Heart right ventricle (tissue), 16 donors: ENCODE results near the gene PTTG1IP. TPM values are rescaled to one million over a fixed set of nuclear protein-coding genes. Genes with fewer than 3 reads are reported as not detected.

Experiments
- ATAC-seq, 8 donors: fragments of 200-7000 bp; cut with Tn5 transposase; one replicate each; pipeline ENCODE4 v1.9.1; 2020; ENCODE audit warnings: mild to moderate bottlenecking in 8 of 8, moderate library complexity in 8 of 8, moderate number of reproducible peaks in 1 of 8
- DNase-seq, 2 donors: peaks; one replicate each; pipeline ENCODE4 v3.0.0-alpha.2; 2020
- H3K27ac ChIP-seq, 10 donors: fragments of 200-600 bp; sonication (generic) in 2 of 10; one replicate each; pipeline versions ENCODE4 v1.5.0 to v1.8.0; 2020 to 2022; ENCODE audit warnings: mild to moderate bottlenecking in 3 of 10
- H3K27me3 ChIP-seq, 7 donors: fragments of 200-600 bp; one replicate each; pipeline ENCODE4 v1.8.0; 2021 to 2022; ENCODE audit warnings: mild to moderate bottlenecking in 2 of 7
- H3K36me3 ChIP-seq, 9 donors: fragments of 200-600 bp; sonication (generic) in 1 of 9; one replicate each; pipeline versions ENCODE4 v1.5.0 to v1.8.0; 2020 to 2022; ENCODE audit warnings: mild to moderate bottlenecking in 2 of 9
- H3K4me1 ChIP-seq, 9 donors: fragments of 200-600 bp; sonication (generic) in 1 of 9; one replicate each; pipeline versions ENCODE4 v1.5.0 to v1.8.0; 2020 to 2022; ENCODE audit warnings: mild to moderate bottlenecking in 4 of 9
- H3K4me3 ChIP-seq, 10 donors: fragments of 200-600 bp; sonication (generic) in 2 of 10; one replicate each; pipeline versions ENCODE4 v1.5.0 to v1.8.0; 2020 to 2022; ENCODE audit warnings: mild to moderate bottlenecking in 7 of 10, moderate library complexity in 2 of 10
- H3K9me3 ChIP-seq, 11 donors: fragments of 200-600 bp in 10 of 11; sonication (generic) in 2 of 11; one replicate each; pipeline versions ENCODE4 v1.5.0 to v1.8.0; 2013 to 2022; ENCODE audit warnings: mild to moderate bottlenecking in 2 of 11, control low read depth in 1 of 11, moderate library complexity in 1 of 11
- CTCF ChIP-seq, 9 donors: fragments of 200-600 bp; sonication (generic) in 2 of 9; IDR thresholded peaks; one replicate each; pipeline versions ENCODE4 v1.5.0 to v1.8.0; 2021 to 2022; ENCODE audit warnings: antibody characterized with exemption in 9 of 9, mild to moderate bottlenecking in 5 of 9, moderate library complexity in 1 of 9
- WGBS, 2 donors: extraction: QIAGEN DNeasy Blood & Tissue Kit; methylation state at CpG; one replicate each; pipeline ENCODE4 v1.1.7; 2013; ENCODE audit warnings: inconsistent platforms in 1 of 2; 5-methylcytosine and 5-hydroxymethylcytosine counted together
- intact Hi-C, 10 donors: fragments of 100-400 bp; cut with DNase I; formaldehyde crosslinking; loops; one replicate each; pipeline versions ENCODE4 v1.11.1 to v1.14.2; 2022
- polyA plus RNA-seq, 2 donors: library from polyadenylated mRNA; stranded (reverse); fragments of 200-250 nt; gene quantifications; one replicate each; pipeline ENCODE4 v1.2.3, GENCODE V29; 2013
- total RNA-seq, 10 donors: library from RNA; stranded (reverse); fragmentation: NEBNext Ultra II Directional in 3 of 10; extraction: Animal tissue kit (Norgen Biotek cat#: 25700) in 3 of 10; gene quantifications; one replicate each; pipeline versions ENCODE4 v1.2.1 to v1.2.4, GENCODE V29; 2021 to 2023
- donor health status: Arrhythmogenic right ventricular cardiomyopathy.
- donor health status: ischemic (EF 13 %, LVEDD 7.1; RV severe dilation, severe dysfunction).
- donor health status: healthy with polysubstance abuse.
- donor health status: DM: no; HTN: yes; CAD: no.
- donor health status: DM: no; HTN: no; CAD: no.
- donor health status: ischemic (EF 25% LVEDD 6.9; RV normal size, moderate dysfunction).
- donor health status: ischemic (EF 25% LVEDD 5.7; RV mildly dilated, moderate dysfunction).
- donor health status: healthy.
- donor health status: DM: yes; HTN: yes; CAD: no.
- donor health status: Ischemic cardiomyopathy.
- donor health status: ischemic (EF 35%, LVEDD 5.7; RV mildly dilated, moderate dysfunction).
- donor health status: nonischemic (EF 11% LVEDD 7.7; RV severe dilation, severe dysfunction).
- donor health status: DM: yes; HTN: yes; CAD: no.
- donor health status: PGD.
- donor health status: ischemic (EF 29% LVEDD 5.4; RV normal size, mild dysfunction).
- donor health status: nonischemic (EF 23%, LVEDD 6.1; RV moderate dilation, normal function).

PTTG1IP gene
- total and polyA plus RNA-seq, 12 donors = 109 to 188 (median 148) TPM

DNA sequence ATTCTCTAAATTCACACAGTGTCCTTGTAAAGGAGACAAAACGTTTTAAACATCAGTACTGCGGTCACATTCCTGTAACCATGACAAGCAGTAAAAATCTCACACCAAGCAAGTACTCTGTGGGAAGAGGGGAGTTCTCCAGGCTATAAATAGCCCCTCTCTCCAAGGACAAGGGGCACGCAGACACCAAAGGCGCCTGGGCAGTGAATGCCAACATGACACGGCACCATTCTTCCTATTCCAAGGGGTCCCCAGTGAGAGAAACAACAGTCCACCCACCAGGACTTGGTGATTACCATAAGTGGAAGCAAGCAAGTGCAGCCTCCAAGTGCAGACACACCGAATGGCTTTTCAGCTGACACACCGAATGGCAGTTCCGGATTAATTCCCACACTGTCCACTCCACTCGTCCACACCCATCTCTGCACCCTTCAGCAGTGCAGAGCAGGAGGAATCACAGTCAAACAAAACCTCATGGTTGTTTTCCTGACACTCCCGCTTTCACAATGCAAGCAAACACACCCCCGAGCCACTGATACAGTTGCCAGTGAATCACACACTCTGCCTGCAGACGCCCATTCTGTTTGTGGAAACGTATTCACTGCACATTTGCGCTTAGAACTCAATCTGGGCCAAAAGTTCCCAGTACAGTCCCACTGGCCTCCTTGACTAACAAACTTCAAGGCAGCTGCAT is 1.8 kb downstream of the PTTG1IP start:
- intact Hi-C loops = loop anchor here in 7 of 10 donors (2.0 to 10.0 kb wide), 6 partner anchors 25 to 263 kb away; partner anchors contain the start of genes SUMO3 (in 4 of the 7) and UBE2G2 (in 4 of the 7)
- 14 to 16% methylated on average over 14 of the region's 14 CpGs for WGBS, 2 donors
- peaks cover 0 to 11% (median 0%) of the 10 kb centered on the region in 9 donors for H3K36me3 ChIP-seq
- H3K4me1 ChIP-seq = peaks cover 17 to 88% (median 70%) of the 10 kb centered on the region in 9 donors
- peak overlapping the region in 9 of 10 donors; percentile 73 to 95 (median 87) for H3K4me3 ChIP-seq
- DNase-seq = peak in 1 of 2 donors; percentile 11
- no peaks in the 10 kb centered on the region for H3K27me3 ChIP-seq
- H3K9me3 ChIP-seq = no peaks in the 10 kb centered on the region
- no peak for TF ChIP-seq CTCF (IDR thresholded peaks at IDR 0.05)
- peak overlapping the region; percentile 83 to 99 (median 95) for H3K27ac ChIP-seq
- peak in 6 of 8 donors; percentile 2 to 35 (median 16) for ATAC-seq

DNA sequence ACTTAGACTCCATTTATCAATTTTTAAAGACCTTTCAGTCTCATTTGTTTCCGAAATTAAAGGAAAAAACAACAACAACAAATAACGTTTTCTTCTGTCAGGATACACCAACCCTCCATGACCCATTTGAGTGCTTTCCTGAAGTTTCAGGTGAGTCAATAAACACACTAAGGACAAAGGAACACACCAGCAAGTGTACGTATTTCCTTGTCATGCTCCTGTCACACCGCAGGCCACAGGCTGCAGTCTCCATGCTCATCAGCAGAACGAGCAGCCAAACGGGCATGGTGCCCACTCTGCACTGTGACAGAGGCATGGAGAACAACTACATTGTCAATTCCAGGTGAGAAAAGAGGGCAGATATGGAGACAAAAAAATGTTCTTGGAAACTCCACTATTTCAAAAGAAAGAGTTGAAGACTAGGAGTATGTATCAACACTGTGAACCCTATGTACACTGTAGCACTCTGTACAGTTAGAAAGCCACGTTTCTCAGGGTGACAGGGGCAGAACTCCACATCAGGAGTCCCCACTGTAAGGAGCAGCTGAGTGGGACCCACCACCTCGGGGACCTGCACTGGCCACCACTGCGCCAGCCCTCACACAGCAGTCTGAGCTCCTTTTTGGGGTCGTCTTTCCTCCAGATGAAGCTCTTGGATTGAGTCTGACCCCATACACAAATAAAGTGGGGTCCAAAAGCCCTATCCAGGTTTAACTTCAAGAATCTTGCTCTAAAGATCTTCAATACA is 2.6 kb downstream of the PTTG1IP start:
- peaks cover 19 to 84% (median 73%) of the 10 kb centered on the region in 9 donors for H3K4me1 ChIP-seq
- H3K27ac ChIP-seq = peak overlapping the region; percentile 83 to 99 (median 95)
- H3K4me3 ChIP-seq = peak overlapping the region in 8 of 10 donors; percentile 83 to 95 (median 87)
- intact Hi-C loops = loop anchor here in 7 of 10 donors (5.0 to 10.0 kb wide), 4 partner anchors 54 to 264 kb away; partner anchors contain the start of genes UBE2G2 (in 4 of the 7) and SUMO3 (in 3 of the 7)
- ATAC-seq (peak in 3 of 8 donors; percentile 20 to 40 (median 23)), DNase-seq (peak; percentile 68 to 71)
- no peaks in the 10 kb centered on the region for H3K9me3 ChIP-seq
- peaks cover 0 to 11% (median 0%) of the 10 kb centered on the region in 9 donors for H3K36me3 ChIP-seq
- no peak for TF ChIP-seq CTCF (IDR thresholded peaks at IDR 0.05)
- H3K27me3 ChIP-seq = no peaks in the 10 kb centered on the region
- 47 to 51% methylated on average over 10 of the region's 10 CpGs for WGBS, 2 donors

DNA sequence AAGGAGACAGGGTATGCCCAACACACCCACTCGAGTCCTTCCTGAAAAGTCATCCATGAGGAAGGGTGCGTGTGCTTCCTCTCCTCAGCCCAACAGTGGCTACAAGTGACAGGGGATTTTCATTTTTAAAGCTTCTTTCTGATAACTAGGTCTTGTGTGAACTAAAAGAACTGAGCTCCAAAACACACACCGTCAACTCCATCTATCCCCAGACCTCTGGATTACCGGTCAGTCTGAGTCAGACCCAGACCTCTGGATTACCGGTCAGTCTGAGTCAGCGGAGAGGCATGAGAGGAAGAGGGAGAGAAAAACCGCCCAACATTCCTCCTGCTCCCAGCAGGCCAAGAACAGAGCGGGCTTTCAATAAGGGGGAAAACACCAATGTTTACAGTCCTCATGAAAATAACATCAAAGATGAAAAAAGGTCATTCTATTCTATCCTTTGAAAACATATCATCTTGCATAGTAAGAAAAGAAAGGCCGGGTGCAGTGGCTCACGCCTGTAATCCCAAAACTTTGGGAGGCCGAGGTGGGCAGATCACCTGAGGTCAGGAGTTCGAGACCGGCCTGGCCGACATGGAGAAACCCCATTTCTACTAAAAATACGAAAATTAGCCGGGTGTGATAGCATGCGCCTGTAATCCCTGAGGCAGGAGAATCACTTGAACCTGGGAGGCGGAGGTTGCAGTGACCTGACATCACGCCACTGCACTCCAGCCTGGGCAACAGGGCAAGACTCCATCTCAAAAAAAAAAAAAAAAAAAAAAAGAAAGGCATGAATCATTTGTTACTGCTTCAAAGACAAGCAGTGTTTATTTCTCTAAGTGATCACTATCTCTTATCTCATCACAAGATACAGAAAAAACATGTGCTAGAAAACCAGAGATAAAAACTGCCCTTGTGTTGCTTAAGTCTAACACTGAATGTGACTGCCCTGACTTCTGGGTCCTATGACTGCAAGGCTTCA is 3.4 kb downstream of the PTTG1IP start:
- intact Hi-C loops = loop anchor here in 7 of 10 donors (5.0 to 10.0 kb wide), 4 partner anchors 53 to 265 kb away; partner anchors contain the start of genes UBE2G2 (in 4 of the 7) and SUMO3 (in 3 of the 7)

More for the DNA sequence above, 3.4 kb downstream of the PTTG1IP start:
- no peak for TF ChIP-seq CTCF (IDR thresholded peaks at IDR 0.05)
- Histone ChIP-seq H3K9me3 (no peaks in the 10 kb centered on the region), H3K27ac (peak overlapping the region; percentile 83 to 99 (median 95)), H3K4me3 (peak overlapping the region in 6 of 10 donors; percentile 2 to 93 (median 44)), H3K36me3 (peaks cover 0 to 18% (median 0%) of the 10 kb centered on the region in 9 donors), H3K27me3 (no peaks in the 10 kb centered on the region), H3K4me1 (peaks cover 19 to 84% (median 79%) of the 10 kb centered on the region in 9 donors)
- WGBS, 2 donors = 43 to 48% methylated on average over 19 of the region's 19 CpGs
- DNase-seq = peak; percentile 12 to 57
- peak in 5 of 8 donors; percentile 25 to 54 (median 40) for ATAC-seq
